K562 (cell line): ENCODE measurements around the gene CLIP2. TPM values are rescaled to one million over a fixed set of nuclear protein-coding genes. Genes with fewer than 3 reads are reported as not detected.

ENCODE experiments used
- CREB1 ChIP-seq, 2 experiments: sonication (generic) in 1 of 2; formaldehyde crosslinking in 1 of 2; IDR thresholded peaks; 2 replicates each; pipeline versions ENCODE4 v1.6.1 to v1.8.0; 2012 to 2022; ENCODE audit warnings: inconsistent platforms in 1 of 2, mild to moderate bottlenecking in 1 of 2, missing genetic modification reagents in 1 of 2, moderate library complexity in 1 of 2
- CREB3L1 ChIP-seq: fragments of 450-650 bp; IDR thresholded peaks from 2 replicates; pipeline ENCODE4 v1.6.1; 2014; ENCODE audit warnings: low read depth, mild to moderate bottlenecking, moderate library complexity, borderline replicate concordance
- L3MBTL2 ChIP-seq: fragments of 450-650 bp; IDR thresholded peaks from 2 replicates; pipeline ENCODE4 v1.6.1; 2016; ENCODE audit warnings: mild to moderate bottlenecking, moderate library complexity
- LCOR ChIP-seq: sonication (generic); formaldehyde crosslinking; IDR thresholded peaks from 2 replicates; pipeline ENCODE4 v1.8.0; 2022; ENCODE audit warnings: mild to moderate bottlenecking, missing genetic modification reagents
- MAZ ChIP-seq, 2 experiments: fragments of 450-650 bp in 1 of 2; sonication (generic) in 1 of 2; formaldehyde crosslinking; IDR thresholded peaks in 1 of 2; conservative IDR thresholded peaks in 1 of 2; 2 replicates each; pipeline versions ENCODE4 v1.4.0 to v1.5.0; 2020; ENCODE audit warnings: mild to moderate bottlenecking in 1 of 2, missing genetic modification reagents in 1 of 2
- MNT ChIP-seq, 2 experiments: fragments of 450-650 bp; conservative IDR thresholded peaks; 2 replicates each; pipeline ENCODE4 v1.6.1; 2017; ENCODE audit warnings: mild to moderate bottlenecking in 2 of 2, moderate library complexity in 2 of 2
- MTA3 ChIP-seq: fragments of 450-650 bp; formaldehyde crosslinking; IDR thresholded peaks from 2 replicates; pipeline ENCODE4 v1.6.1; 2017; ENCODE audit warnings: mild to moderate bottlenecking, borderline replicate concordance
- POLR2G ChIP-seq: fragments of 200-400 bp; formaldehyde crosslinking; IDR thresholded peaks from 2 replicates; pipeline ENCODE4 v1.6.1; 2017; ENCODE audit warnings: low read depth, mild to moderate bottlenecking, antibody characterized with exemption, low read length, moderate library complexity
- RAD21 ChIP-seq, 2 experiments: fragments of 250-450 bp in 1 of 2; fragments of 450-650 bp in 1 of 2; sonication (Bioruptor Pico) in 1 of 2; formaldehyde crosslinking in 1 of 2; IDR thresholded peaks in 1 of 2; conservative IDR thresholded peaks in 1 of 2; 2 replicates each; pipeline versions ENCODE4 v1.4.0 to v1.8.0; 2020 to 2022; ENCODE audit warnings: mild to moderate bottlenecking in 2 of 2, moderate library complexity in 1 of 2
- RB1 ChIP-seq: fragments of 450-650 bp; IDR thresholded peaks from 2 replicates; pipeline ENCODE4 v1.6.1; 2017; ENCODE audit warnings: low read depth, mild to moderate bottlenecking
- SMC3 ChIP-seq: conservative IDR thresholded peaks from 2 replicates; pipeline ENCODE4 v1.6.1; 2011; ENCODE audit warnings: low read depth, low read length, improper control_type of control experiment; ENCODE audit not compliant: insufficient read depth
- ZKSCAN8 ChIP-seq: fragments of 200-800 bp; sonication (Bioruptor generic); IDR thresholded peaks from 2 replicates; pipeline ENCODE4 v1.6.1; 2016; ENCODE audit warnings: missing genetic modification characterization, missing compliant biosample characterization
- ZNF445 ChIP-seq: fragments of 250-450 bp; sonication (Bioruptor Pico); IDR thresholded peaks from 2 replicates; pipeline ENCODE4 v1.4.0; 2020; ENCODE audit warnings: low read depth, mild to moderate bottlenecking, moderate library complexity
- polyA plus RNA-seq, 8 experiments: library from polyadenylated mRNA; depleted of rRNA in 4 of 8; stranded (reverse) in 5 of 8; unstranded in 3 of 8; fragments of >200 nt; fragmentation: Nextera tagmentation in 2 of 8; fragmentation: Illumina TruSeq in 1 of 8; extraction: Ambion mirVana in 2 of 8; extraction: Trizol in 1 of 8; gene quantifications; 2 replicates each; pipeline versions ENCODE4 v1.2.1 to v1.2.3, GENCODE V29; 2011 to 2014; ENCODE audit warnings: inconsistent platforms in 1 of 8, missing spikeins in 1 of 8
- total RNA-seq, 7 experiments: library from RNA; depleted of rRNA in 6 of 7; stranded (reverse); fragments of >200 nt in 6 of 7; fragmentation: Illumina TruSeq in 2 of 7; extraction: Trizol in 2 of 7; gene quantifications; 2 replicates each; pipeline versions ENCODE4 v1.2.1 to v1.2.3, GENCODE V29; 2011 to 2021; ENCODE audit warnings: low replicate concordance in 1 of 7
- TF ChIP-seq, protein P1 (sequence below): sonication (generic); formaldehyde crosslinking; IDR thresholded peaks from 2 replicates; pipeline ENCODE4 v1.9.0; 2022; ENCODE audit warnings: mild to moderate bottlenecking, missing genetic modification reagents
- TF ChIP-seq, protein P2 (sequence below), 3 experiments: IDR thresholded peaks in 2 of 3; conservative IDR thresholded peaks in 1 of 3; 2 replicates each; pipeline ENCODE4 v1.5.1; 2011 to 2012; ENCODE audit warnings: low read length in 3 of 3, mild to moderate bottlenecking in 3 of 3, control low read depth in 2 of 3, improper control_type of control experiment in 1 of 3, inconsistent platforms in 1 of 3, low read depth in 1 of 3, mixed read lengths in 1 of 3, moderate library complexity in 1 of 3; ENCODE audit not compliant: insufficient read depth in 2 of 3
- TF ChIP-seq, protein P3 (sequence below): sonication (generic); formaldehyde crosslinking; IDR thresholded peaks from 2 replicates; pipeline ENCODE4 v1.5.0; 2020; ENCODE audit warnings: missing genetic modification reagents

Gene CLIP2
- total and polyA plus RNA-seq, 9 of the 15 experiments (the other 6 are each of a cell fraction or from before 2014, with no cell fraction given) = 0.07 to 5.4 (median 2.1) TPM

GRCh38 chr7:74405191-74405898, 116.1 kb downstream of the CLIP2 start (continued):
- TF ChIP-seq, protein P1, sequence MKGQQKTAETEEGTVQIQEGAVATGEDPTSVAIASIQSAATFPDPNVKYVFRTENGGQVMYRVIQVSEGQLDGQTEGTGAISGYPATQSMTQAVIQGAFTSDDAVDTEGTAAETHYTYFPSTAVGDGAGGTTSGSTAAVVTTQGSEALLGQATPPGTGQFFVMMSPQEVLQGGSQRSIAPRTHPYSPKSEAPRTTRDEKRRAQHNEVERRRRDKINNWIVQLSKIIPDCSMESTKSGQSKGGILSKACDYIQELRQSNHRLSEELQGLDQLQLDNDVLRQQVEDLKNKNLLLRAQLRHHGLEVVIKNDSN (CRISPR knock-in tag) = peak; percentile 61
- TF ChIP-seq MNT (conservative IDR thresholded peaks at IDR 0.05) (0 out of 4 replicates have a peak, but pooled peaks of 1 of the 2 experiments have one; percentile 31), ZKSCAN8 (CRISPR knock-in tag) (no peak), L3MBTL2 (0 out of 2 replicates have a peak, but pooled peaks have one; percentile 21), SMC3 (peak; percentile 32), LCOR (0 out of 2 replicates have a peak, but pooled peaks have one; percentile 39), MAZ (CRISPR knock-in tag; conservative IDR thresholded peaks at IDR 0.05 in 1 of 2, IDR thresholded peaks at IDR 0.05 in 1 of 2) (peak in 1 of 2 experiments; percentile 54; a peak in 1 of 4 replicates), RB1 (peak; percentile 53; the same call in 1 of the 2 replicates), MTA3 (peak; percentile 19; the same call in 1 of the 2 replicates), ZNF445 (CRISPR knock-in tag) (no peak), RAD21 (CRISPR knock-in tag; conservative IDR thresholded peaks at IDR 0.05 in 1 of 2, IDR thresholded peaks at IDR 0.05 in 1 of 2) (peak in 1 of 2 experiments; percentile 60; a peak in 3 of 4 replicates), CREB1 (IDR thresholded peaks at IDR 0.05) (no peak; the same call in 1 of the 2 replicates), CREB1 (CRISPR knock-in tag; IDR thresholded peaks at IDR 0.05) (peak; percentile 55; the same call in 1 of the 2 replicates), CREB3L1 (0 out of 2 replicates have a peak, but pooled peaks have one; percentile 18), POLR2G (0 out of 2 replicates have a peak, but pooled peaks have one; percentile 15)
- TF ChIP-seq, protein P2, sequence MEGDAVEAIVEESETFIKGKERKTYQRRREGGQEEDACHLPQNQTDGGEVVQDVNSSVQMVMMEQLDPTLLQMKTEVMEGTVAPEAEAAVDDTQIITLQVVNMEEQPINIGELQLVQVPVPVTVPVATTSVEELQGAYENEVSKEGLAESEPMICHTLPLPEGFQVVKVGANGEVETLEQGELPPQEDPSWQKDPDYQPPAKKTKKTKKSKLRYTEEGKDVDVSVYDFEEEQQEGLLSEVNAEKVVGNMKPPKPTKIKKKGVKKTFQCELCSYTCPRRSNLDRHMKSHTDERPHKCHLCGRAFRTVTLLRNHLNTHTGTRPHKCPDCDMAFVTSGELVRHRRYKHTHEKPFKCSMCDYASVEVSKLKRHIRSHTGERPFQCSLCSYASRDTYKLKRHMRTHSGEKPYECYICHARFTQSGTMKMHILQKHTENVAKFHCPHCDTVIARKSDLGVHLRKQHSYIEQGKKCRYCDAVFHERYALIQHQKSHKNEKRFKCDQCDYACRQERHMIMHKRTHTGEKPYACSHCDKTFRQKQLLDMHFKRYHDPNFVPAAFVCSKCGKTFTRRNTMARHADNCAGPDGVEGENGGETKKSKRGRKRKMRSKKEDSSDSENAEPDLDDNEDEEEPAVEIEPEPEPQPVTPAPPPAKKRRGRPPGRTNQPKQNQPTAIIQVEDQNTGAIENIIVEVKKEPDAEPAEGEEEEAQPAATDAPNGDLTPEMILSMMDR (IDR thresholded peaks at IDR 0.05 in 2 of 3, conservative IDR thresholded peaks at IDR 0.05 in 1 of 3; ENCODE audit: insufficient read depth in 2 of 3, low read depth in 1 of 3, low read length in 3 of 3) = peak; percentile 78 to 94 (median 90)
- TF ChIP-seq, protein P3, sequence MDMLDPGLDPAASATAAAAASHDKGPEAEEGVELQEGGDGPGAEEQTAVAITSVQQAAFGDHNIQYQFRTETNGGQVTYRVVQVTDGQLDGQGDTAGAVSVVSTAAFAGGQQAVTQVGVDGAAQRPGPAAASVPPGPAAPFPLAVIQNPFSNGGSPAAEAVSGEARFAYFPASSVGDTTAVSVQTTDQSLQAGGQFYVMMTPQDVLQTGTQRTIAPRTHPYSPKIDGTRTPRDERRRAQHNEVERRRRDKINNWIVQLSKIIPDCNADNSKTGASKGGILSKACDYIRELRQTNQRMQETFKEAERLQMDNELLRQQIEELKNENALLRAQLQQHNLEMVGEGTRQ (CRISPR knock-in tag) = peak; percentile 64
